H1 (cell line): ENCODE measurements around the gene ATF3. TPM values are rescaled to one million over a fixed set of nuclear protein-coding genes. Genes with fewer than 3 reads are reported as not detected.

Experiments used
- CTCF ChIA-PET: fragments of 300-600 bp; sonication (Branson Sonifier 250); formaldehyde crosslinking; loops from one replicate; lab custom pipeline; 2021; ENCODE audit not compliant: partially characterized antibody; lab: Charles Lee
- POLR2A ChIA-PET: fragments of 300-600 bp; sonication (Branson Sonifier 250); formaldehyde crosslinking; loops from one replicate; lab custom pipeline; 2021; ENCODE audit warnings: inconsistent platforms; ENCODE audit not compliant: partially characterized antibody; lab: Charles Lee
- DNase-seq, 2 experiments: peaks; one replicate each; pipeline versions ENCODE4 v3.0.0 to v3.0.0-alpha.2; 2010 to 2022; ENCODE audit warnings: low spot score in 2 of 2, low read depth in 1 of 2, mixed read lengths in 1 of 2
- FAIRE-seq: peaks from 2 replicates; lab custom pipeline; 2011; peaks lifted over from hg19 to GRCh38; lab: Jason Lieb, UNC
- H2AFZ ChIP-seq: 2 replicates; pipeline ENCODE4 v1.8.1; 2012; ENCODE audit warnings: low read length, inconsistent platforms
- H2AK5ac ChIP-seq: 2 replicates; pipeline ENCODE4 v1.6.1; 2013; ENCODE audit warnings: low read depth, low read length
- H2BK120ac ChIP-seq: replicated peaks from 2 replicates; pipeline ENCODE3; 2013; ENCODE audit warnings: low read depth, low read length, inconsistent platforms
- H2BK12ac ChIP-seq: 2 replicates; pipeline ENCODE4 v1.6.1; 2013; ENCODE audit warnings: low read depth, low read length
- H2BK15ac ChIP-seq: 2 replicates; pipeline ENCODE4 v1.6.1; 2013; ENCODE audit warnings: low read length
- H2BK20ac ChIP-seq: 2 replicates; pipeline ENCODE4 v1.6.1; 2013; ENCODE audit warnings: low read length
- H2BK5ac ChIP-seq: 2 replicates; pipeline ENCODE4 v1.6.1; 2013; ENCODE audit warnings: low read depth, low read length
- H3K14ac ChIP-seq: 2 replicates; pipeline ENCODE4 v1.6.1; 2013; ENCODE audit warnings: inconsistent platforms; ENCODE audit not compliant: insufficient read length
- H3K18ac ChIP-seq: 2 replicates; pipeline ENCODE4 v1.6.1; 2013; ENCODE audit warnings: low read length; ENCODE audit errors: extremely low read depth
- H3K23ac ChIP-seq: 2 replicates; pipeline ENCODE4 v1.6.1; 2013; ENCODE audit warnings: inconsistent platforms; ENCODE audit not compliant: insufficient read length
- H3K23me2 ChIP-seq: 2 replicates; pipeline ENCODE4 v1.6.1; 2013; ENCODE audit warnings: low read depth, low read length
- H3K27ac ChIP-seq: 2 replicates; pipeline ENCODE4 v1.6.1; 2011; ENCODE audit warnings: low read depth, low read length, inconsistent platforms
- H3K27me3 ChIP-seq, 4 experiments: replicated peaks in 1 of 4; 1 replicate in 1 of 4; 2 replicates in 3 of 4; pipeline versions ENCODE4 v1.6.1 to v1.8.1; 2011 to 2013; ENCODE audit warnings: low read length in 3 of 4, mild to moderate bottlenecking in 3 of 4, inconsistent platforms in 2 of 4, mixed read lengths in 2 of 4, moderate library complexity in 1 of 4; ENCODE audit not compliant: control insufficient read depth in 3 of 4, insufficient read depth in 3 of 4; ENCODE audit errors: extremely low read depth in 1 of 4
- H3K36me3 ChIP-seq, 4 experiments: 2 replicates each; pipeline versions ENCODE4 v1.6.1 to v1.8.1; 2011 to 2013; ENCODE audit warnings: mild to moderate bottlenecking in 4 of 4, low read length in 3 of 4, moderate library complexity in 2 of 4, control low read depth in 1 of 4, inconsistent platforms in 1 of 4; ENCODE audit not compliant: insufficient read depth in 4 of 4, control insufficient read depth in 2 of 4
- H3K4ac ChIP-seq: replicated peaks from 2 replicates; pipeline ENCODE3; 2013; ENCODE audit warnings: low read length, low read depth, mixed read lengths, inconsistent platforms; ENCODE audit not compliant: insufficient read length
- H3K4me1 ChIP-seq, 4 experiments: replicated peaks in 1 of 4; 1 replicate in 1 of 4; 2 replicates in 3 of 4; pipeline versions ENCODE4 v1.6.1 to v1.8.1; 2011 to 2013; ENCODE audit warnings: low read length in 3 of 4, inconsistent platforms in 2 of 4, mixed read lengths in 1 of 4; ENCODE audit not compliant: insufficient read depth in 4 of 4, control insufficient read depth in 3 of 4
- H3K4me2 ChIP-seq, 2 experiments: 2 replicates each; pipeline versions ENCODE4 v1.6.1 to v1.8.1; 2011 to 2013; ENCODE audit warnings: low read depth in 2 of 2, low read length in 2 of 2, control low read depth in 1 of 2, inconsistent platforms in 1 of 2, mild to moderate bottlenecking in 1 of 2; ENCODE audit not compliant: insufficient read depth in 1 of 2
- H3K4me3 ChIP-seq, 4 experiments: fragments of 200-600, 300-600 bp in 1 of 4; sonication (generic), shearing (Covaris generic), sonication (Bioruptor Twin) in 1 of 4; 2 replicates each; pipeline versions ENCODE4 v1.5.1 to v1.8.1; 2011 to 2016; ENCODE audit warnings: low read length in 4 of 4, low read depth in 3 of 4, control low read depth in 2 of 4, inconsistent platforms in 2 of 4, mild to moderate bottlenecking in 2 of 4, mixed read lengths in 1 of 4, moderate library complexity in 1 of 4; ENCODE audit not compliant: insufficient read depth in 2 of 4; ENCODE audit errors: extremely low read depth in 1 of 4
- H3K56ac ChIP-seq: replicated peaks from 2 replicates; pipeline ENCODE3; 2013; ENCODE audit warnings: low read depth, mild to moderate bottlenecking, mixed read lengths, low read length, inconsistent platforms; ENCODE audit not compliant: insufficient read length
- H3K79me1 ChIP-seq: 2 replicates; pipeline ENCODE4 v1.6.1; 2013; ENCODE audit warnings: low read depth, low read length, control low read depth
- H3K79me2 ChIP-seq, 2 experiments: 2 replicates each; pipeline versions ENCODE4 v1.6.1 to v1.8.1; 2012 to 2013; ENCODE audit warnings: low read length in 2 of 2, mild to moderate bottlenecking in 2 of 2, inconsistent platforms in 1 of 2; ENCODE audit not compliant: insufficient read depth in 2 of 2, control insufficient read depth in 1 of 2
- H3K9ac ChIP-seq, 4 experiments: replicated peaks in 1 of 4; 1 replicate in 1 of 4; 2 replicates in 3 of 4; pipeline versions ENCODE4 v1.6.1 to v1.8.1; 2011 to 2013; ENCODE audit warnings: low read depth in 3 of 4, low read length in 3 of 4, control low read depth in 2 of 4, mild to moderate bottlenecking in 2 of 4, moderate library complexity in 2 of 4, inconsistent platforms in 1 of 4; ENCODE audit errors: extremely low read depth in 1 of 4
- H3K9me3 ChIP-seq, 2 experiments: 2 replicates each; pipeline versions ENCODE4 v1.6.1 to v1.8.1; 2012 to 2013; ENCODE audit warnings: mild to moderate bottlenecking in 2 of 2, moderate library complexity in 2 of 2, control low read depth in 1 of 2, inconsistent platforms in 1 of 2, low read depth in 1 of 2, low read length in 1 of 2, mixed read lengths in 1 of 2; ENCODE audit not compliant: insufficient read depth in 2 of 2
- H4K20me1 ChIP-seq, 2 experiments: replicated peaks in 1 of 2; 2 replicates each; pipeline versions ENCODE3 to v1.8.1; 2011 to 2013; ENCODE audit warnings: inconsistent platforms in 2 of 2, low read length in 2 of 2, mild to moderate bottlenecking in 1 of 2; ENCODE audit not compliant: insufficient read depth in 2 of 2, control insufficient read depth in 1 of 2
- H4K5ac ChIP-seq: 2 replicates; pipeline ENCODE4 v1.6.1; 2013; ENCODE audit warnings: low read length, low read depth, mixed read lengths, inconsistent platforms; ENCODE audit not compliant: insufficient read length
- H4K8ac ChIP-seq: 2 replicates; pipeline ENCODE4 v1.8.0; 2013; ENCODE audit warnings: mild to moderate bottlenecking, moderate library complexity, low read length, inconsistent platforms; ENCODE audit not compliant: insufficient read depth; ENCODE audit errors: extremely low read depth
- H4K91ac ChIP-seq: replicated peaks from 2 replicates; pipeline ENCODE3; 2013; ENCODE audit warnings: low read length, mixed read lengths, inconsistent platforms; ENCODE audit not compliant: insufficient read length
- CHD1 ChIP-seq: IDR thresholded peaks from 2 replicates; pipeline ENCODE4 v1.6.1; 2012; ENCODE audit warnings: low read depth, low read length, improper control_type of control experiment
- EGR1 ChIP-seq: IDR thresholded peaks from 2 replicates; pipeline ENCODE4 v1.6.1; 2011; ENCODE audit warnings: low read depth, low read length, borderline replicate concordance
- EP300 ChIP-seq, 2 experiments: IDR thresholded peaks; 1 replicate in 1 of 2; 2 replicates in 1 of 2; pipeline ENCODE4 v1.6.1; 2011 to 2012; ENCODE audit warnings: low read depth in 2 of 2, low read length in 2 of 2, mild to moderate bottlenecking in 2 of 2, borderline replicate concordance in 1 of 2, inconsistent platforms in 1 of 2, moderate library complexity in 1 of 2
- MAFK ChIP-seq: IDR thresholded peaks from 2 replicates; pipeline ENCODE4 v1.6.1; 2012; ENCODE audit warnings: low read depth, mild to moderate bottlenecking, improper control_type of control experiment, low read length
- NRF1 ChIP-seq: IDR thresholded peaks from 2 replicates; pipeline ENCODE4 v1.6.1; 2011; ENCODE audit warnings: mild to moderate bottlenecking, low read depth, low read length, improper control_type of control experiment
- PHF8 ChIP-seq: fragments of 200-600 bp; sonication (generic); conservative IDR thresholded peaks from 2 replicates; pipeline ENCODE4 v1.7.1; 2012; ENCODE audit warnings: low read depth, mild to moderate bottlenecking, inconsistent platforms, low read length, moderate library complexity
- SIN3A ChIP-seq, 2 experiments: IDR thresholded peaks in 1 of 2; conservative IDR thresholded peaks in 1 of 2; 2 replicates each; pipeline ENCODE4 v1.6.1; 2011 to 2012; ENCODE audit warnings: low read length in 2 of 2, improper control_type of control experiment in 1 of 2, low read depth in 1 of 2, mild to moderate bottlenecking in 1 of 2
- SP2 ChIP-seq: IDR thresholded peaks from 2 replicates; pipeline ENCODE4 v1.6.1; 2012; ENCODE audit warnings: mild to moderate bottlenecking, low read length, inconsistent platforms
- SRF ChIP-seq: IDR thresholded peaks from 2 replicates; pipeline ENCODE4 v1.6.1; 2011; ENCODE audit warnings: mild to moderate bottlenecking, low read depth, low read length, moderate library complexity
- ZNF274 ChIP-seq: IDR thresholded peaks from 2 replicates; pipeline ENCODE4 v1.7.0; 2012; ENCODE audit warnings: low read length, borderline replicate concordance; ENCODE audit errors: extremely low read depth
- WGBS, 2 experiments: shearing (Covaris generic) in 1 of 2; methylation state at CpG; one replicate each; pipeline versions ENCODE4 v1.1.6 to v1.1.7; 2013 to 2015; ENCODE audit warnings: low lambda C conversion rate in 2 of 2, mixed read lengths in 2 of 2, inconsistent platforms in 1 of 2, low coverage in 1 of 2, missing lambda C conversion rate in 1 of 2; ENCODE audit not compliant: insufficient replicate concordance in 2 of 2, insufficient coverage in 1 of 2, insufficient read length in 1 of 2; ENCODE audit errors: extremely low coverage in 1 of 2, missing lambda C conversion rate in 1 of 2; 5-methylcytosine and 5-hydroxymethylcytosine counted together
- polyA plus RNA-seq, 7 experiments: library from polyadenylated mRNA; depleted of rRNA in 3 of 7; stranded (reverse) in 5 of 7; unstranded in 2 of 7; fragments of >200 nt in 5 of 7; fragments of 200-250 nt in 2 of 7; gene quantifications; 1 replicate in 5 of 7; 2 replicates in 1 of 7; 4 replicates in 1 of 7; pipeline versions ENCODE4 v1.2.1 to v1.2.3, GENCODE V29; 2011 to 2013; ENCODE audit warnings: missing spikeins in 2 of 7, mixed read lengths in 2 of 7
- total RNA-seq: library from RNA; stranded (reverse); fragmentation: NEBNext Ultra II Directional; extraction: Animal tissue kit (Norgen Biotek cat#: 25700); gene quantifications from 2 replicates; pipeline ENCODE4 v1.2.1, GENCODE V29; 2021
- TF ChIP-seq, protein P1 (sequence below), 3 experiments: IDR thresholded peaks; 1 replicate in 2 of 3; 2 replicates in 1 of 3; pipeline versions ENCODE4 v1.5.1 to v1.6.1; 2011; ENCODE audit warnings: low read length in 3 of 3, mild to moderate bottlenecking in 3 of 3, inconsistent platforms in 2 of 3, low read depth in 1 of 3, moderate library complexity in 1 of 3; ENCODE audit not compliant: insufficient read depth in 1 of 3; ENCODE audit errors: control extremely low read depth in 1 of 3

The ATF3 gene
- total and polyA plus RNA-seq, 2 of the 8 experiments (the other 6 are each of a cell fraction or from before 2014, with no cell fraction given): 12.2 to 27.7 TPM

DNA sequence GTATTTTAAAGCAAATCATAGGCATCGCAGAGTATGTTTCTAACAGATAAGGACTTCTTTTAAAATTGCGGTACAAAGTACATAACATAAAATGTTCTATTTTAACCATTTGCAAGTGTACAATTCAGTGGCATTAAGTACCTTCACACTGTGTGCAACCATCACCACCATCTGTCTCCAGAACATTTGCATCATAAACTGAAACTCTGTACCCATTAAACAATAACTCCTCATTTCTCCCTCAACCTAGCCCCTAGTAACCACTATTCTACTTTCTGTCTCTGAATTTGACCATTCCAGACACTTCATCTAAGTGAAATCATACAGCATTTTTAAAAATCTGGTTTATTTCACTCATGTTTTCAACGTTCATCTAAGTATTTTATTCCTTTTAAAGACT is 16.6 kb upstream of the ATF3 start:
- Histone ChIP-seq H3K4me1 (peaks cover 4 to 18% (median 7%) of the 10 kb centered on the region in 4 experiments), H3K14ac (no peak overlapping the region), H3K9me3 (no peaks in the 10 kb centered on the region), H3K79me2 (no peaks in the 10 kb centered on the region), H3K4ac (no peak overlapping the region), H3K23ac (no peak overlapping the region), H2BK20ac (no peak overlapping the region), H3K4me3 (no peak overlapping the region), H4K8ac (no peak overlapping the region), H2BK12ac (no peak overlapping the region), H3K79me1 (no peaks in the 10 kb centered on the region), H4K20me1 (no peaks in the 10 kb centered on the region), H3K36me3 (no peaks in the 10 kb centered on the region), H3K27ac (no peak overlapping the region), H3K23me2 (no peaks in the 10 kb centered on the region), H3K9ac (no peak overlapping the region), H2BK5ac (no peak overlapping the region), H2AK5ac (no peak overlapping the region), H4K5ac (no peak overlapping the region), H2BK120ac (no peak overlapping the region), H3K27me3 (no peaks in the 10 kb centered on the region), H2BK15ac (no peak overlapping the region), H4K91ac (no peak overlapping the region), H3K18ac (no peak overlapping the region), H2AFZ (no peak overlapping the region), H3K4me2 (no peak overlapping the region), H3K56ac (no peak overlapping the region)
- POLR2A ChIA-PET: interaction anchor here (1.6 kb wide), 1 partner anchor 17 kb away, joined by 4 read pairs; the partner anchor contains the start of gene ATF3
- no peak for FAIRE-seq
- DNase-seq: no peak
- WGBS, 2 experiments: 86% methylated on average over 3 of the region's 3 CpGs; no CpG with 5 or more reads in 1 of the 2 experiments
- CTCF ChIA-PET: interaction anchor here (0.6 kb wide), 1 partner anchor 468 kb away, joined by 4 read pairs; no protein-coding TSS in a partner anchor
- TF ChIP-seq NRF1: no peak
- TF ChIP-seq ZNF274: no peak
- TF ChIP-seq SIN3A (conservative IDR thresholded peaks at IDR 0.05 in 1 of 2, IDR thresholded peaks at IDR 0.05 in 1 of 2; ENCODE audit: low read depth in 1 of 2, low read length in 2 of 2): no peak
- no peak for TF ChIP-seq PHF8
- no peak for TF ChIP-seq EP300 (IDR thresholded peaks at IDR 0.05; ENCODE audit: borderline replicate concordance in 1 of 2, low read depth in 2 of 2, low read length in 2 of 2)
- TF ChIP-seq EGR1: no peak
- no peak for TF ChIP-seq SRF
- no peak for TF ChIP-seq MAFK
- no peak for TF ChIP-seq SP2
- TF ChIP-seq, protein P1, sequence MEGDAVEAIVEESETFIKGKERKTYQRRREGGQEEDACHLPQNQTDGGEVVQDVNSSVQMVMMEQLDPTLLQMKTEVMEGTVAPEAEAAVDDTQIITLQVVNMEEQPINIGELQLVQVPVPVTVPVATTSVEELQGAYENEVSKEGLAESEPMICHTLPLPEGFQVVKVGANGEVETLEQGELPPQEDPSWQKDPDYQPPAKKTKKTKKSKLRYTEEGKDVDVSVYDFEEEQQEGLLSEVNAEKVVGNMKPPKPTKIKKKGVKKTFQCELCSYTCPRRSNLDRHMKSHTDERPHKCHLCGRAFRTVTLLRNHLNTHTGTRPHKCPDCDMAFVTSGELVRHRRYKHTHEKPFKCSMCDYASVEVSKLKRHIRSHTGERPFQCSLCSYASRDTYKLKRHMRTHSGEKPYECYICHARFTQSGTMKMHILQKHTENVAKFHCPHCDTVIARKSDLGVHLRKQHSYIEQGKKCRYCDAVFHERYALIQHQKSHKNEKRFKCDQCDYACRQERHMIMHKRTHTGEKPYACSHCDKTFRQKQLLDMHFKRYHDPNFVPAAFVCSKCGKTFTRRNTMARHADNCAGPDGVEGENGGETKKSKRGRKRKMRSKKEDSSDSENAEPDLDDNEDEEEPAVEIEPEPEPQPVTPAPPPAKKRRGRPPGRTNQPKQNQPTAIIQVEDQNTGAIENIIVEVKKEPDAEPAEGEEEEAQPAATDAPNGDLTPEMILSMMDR (IDR thresholded peaks at IDR 0.05; ENCODE audit: control extremely low read depth in 1 of 3, insufficient read depth in 1 of 3, low read depth in 1 of 3, low read length in 3 of 3): no peak
- no peak for TF ChIP-seq CHD1
